Fibroblast of lung (primary cell): ENCODE results near the gene GALNT18.

Source experiments
- EZH2 ChIP-seq: IDR thresholded peaks from 2 replicates; pipeline ENCODE4 v1.5.1; 2012; ENCODE audit warnings: low read length, control low read depth, mild to moderate bottlenecking; ENCODE audit errors: missing control alignments
- TF ChIP-seq, protein P1 (sequence below), 2 donors: IDR thresholded peaks in 1 of 2; conservative IDR thresholded peaks in 1 of 2; 1 replicate in 1 of 2; 2 replicates in 1 of 2; pipeline ENCODE4 v1.5.1; 2011 to 2012; ENCODE audit warnings: low read length in 2 of 2, control low read depth in 1 of 2, inconsistent platforms in 1 of 2, low read depth in 1 of 2, mild to moderate bottlenecking in 1 of 2

DNA sequence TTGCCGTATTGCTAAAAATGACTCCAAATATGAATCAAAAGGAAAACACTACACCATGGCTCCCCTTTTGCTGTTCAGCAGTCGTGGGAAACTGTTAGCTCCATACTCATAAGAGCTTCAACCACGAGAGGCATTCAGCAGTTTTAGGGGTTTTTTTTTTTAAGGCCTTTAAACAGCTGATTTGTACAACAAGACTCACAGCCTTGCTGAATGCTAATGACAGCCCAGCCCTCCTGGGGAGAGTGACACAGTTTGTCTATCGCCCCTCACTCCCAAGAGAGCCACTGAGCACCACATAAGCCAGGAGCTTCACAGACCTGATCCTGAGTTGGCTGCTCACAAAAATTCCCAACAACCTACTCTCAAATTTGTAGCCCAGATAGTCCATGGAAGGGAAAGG lies 32.4 kb downstream of the GALNT18 start:
- TF ChIP-seq, protein P1, sequence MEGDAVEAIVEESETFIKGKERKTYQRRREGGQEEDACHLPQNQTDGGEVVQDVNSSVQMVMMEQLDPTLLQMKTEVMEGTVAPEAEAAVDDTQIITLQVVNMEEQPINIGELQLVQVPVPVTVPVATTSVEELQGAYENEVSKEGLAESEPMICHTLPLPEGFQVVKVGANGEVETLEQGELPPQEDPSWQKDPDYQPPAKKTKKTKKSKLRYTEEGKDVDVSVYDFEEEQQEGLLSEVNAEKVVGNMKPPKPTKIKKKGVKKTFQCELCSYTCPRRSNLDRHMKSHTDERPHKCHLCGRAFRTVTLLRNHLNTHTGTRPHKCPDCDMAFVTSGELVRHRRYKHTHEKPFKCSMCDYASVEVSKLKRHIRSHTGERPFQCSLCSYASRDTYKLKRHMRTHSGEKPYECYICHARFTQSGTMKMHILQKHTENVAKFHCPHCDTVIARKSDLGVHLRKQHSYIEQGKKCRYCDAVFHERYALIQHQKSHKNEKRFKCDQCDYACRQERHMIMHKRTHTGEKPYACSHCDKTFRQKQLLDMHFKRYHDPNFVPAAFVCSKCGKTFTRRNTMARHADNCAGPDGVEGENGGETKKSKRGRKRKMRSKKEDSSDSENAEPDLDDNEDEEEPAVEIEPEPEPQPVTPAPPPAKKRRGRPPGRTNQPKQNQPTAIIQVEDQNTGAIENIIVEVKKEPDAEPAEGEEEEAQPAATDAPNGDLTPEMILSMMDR (conservative IDR thresholded peaks at IDR 0.05 in 1 of 2, IDR thresholded peaks at IDR 0.05 in 1 of 2; ENCODE audit: low read depth in 1 of 2, low read length in 2 of 2): no peak
- no peak for TF ChIP-seq EZH2
